HCT116 (cell line): ENCODE results near the gene UGT1A9. TPM values are rescaled to one million over a fixed set of nuclear protein-coding genes. Genes with fewer than 3 reads are reported as not detected.
"Not testable (repeated sequence)": the region's sequence is repeated elsewhere in the genome, so short reads cannot be mapped to it uniquely, and the experiment has no call there.

Experiments
- ATAC-seq: fragments of 200-7000 bp; cut with Tn5 transposase; 2 replicates; pipeline ENCODE4 v1.9.1; 2020; ENCODE audit warnings: mild to moderate bottlenecking, moderate library complexity
- BruUV-seq: library from RNA; stranded (reverse); fragments of 400-500 nt; replicated peaks from 2 replicates; lab custom pipeline; 2021; lab: Mats Ljungman, UMichigan
- CTCF ChIA-PET: fragments of 300-600 bp; sonication (Branson Sonifier 250); formaldehyde crosslinking; loops from one replicate; lab custom pipeline; 2021; ENCODE audit warnings: antibody characterized with exemption; lab: Charles Lee
- POLR2A ChIA-PET: fragments of 300-600, 350-600 bp; sonication (Branson Sonifier 250); formaldehyde crosslinking; loops from one replicate; lab custom pipeline; 2021; ENCODE audit warnings: antibody characterized with exemption; lab: Charles Lee
- RAD21 ChIA-PET, 2 experiments: fragments of 300-600 bp; sonication (Branson Sonifier 250); formaldehyde crosslinking; loops; one replicate each; lab custom pipeline; 2023; ENCODE audit warnings: low total read pairs in 2 of 2; ENCODE audit not compliant: uncharacterized antibody in 2 of 2, unreplicated experiment in 2 of 2, low non-redundant PET in 1 of 2; lab: Charles Lee
- DNase-seq: peaks from one replicate; pipeline ENCODE4 v3.0.0-alpha.2; 2010; ENCODE audit warnings: low read depth, low spot score
- H2AFZ ChIP-seq: fragments of 200-600 bp; shearing (Covaris generic), sonication (generic); 2 replicates; pipeline ENCODE4 v1.6.1; 2017; ENCODE audit warnings: low read depth, mixed run types, mixed read lengths, antibody characterized with exemption, low read length; ENCODE audit not compliant: poor library complexity, severe bottlenecking
- H3K27ac ChIP-seq: 2 replicates; pipeline ENCODE4 v1.5.1; 2012; ENCODE audit warnings: low read depth, low read length
- H3K27me3 ChIP-seq: fragments of 200-600 bp; sonication (generic); 2 replicates; pipeline ENCODE4 v1.6.1; 2016; ENCODE audit warnings: mixed run types, low read length, mixed read lengths; ENCODE audit not compliant: insufficient read depth
- H3K36me3 ChIP-seq, 2 experiments: fragments of 200-500 bp in 1 of 2; fragments of 200-600 bp in 1 of 2; sonication (Bioruptor generic) in 1 of 2; sonication (generic) in 1 of 2; 2 replicates each; pipeline versions ENCODE4 v1.5.1 to v1.6.1; 2014 to 2016; ENCODE audit warnings: low read length in 2 of 2, inconsistent platforms in 1 of 2, mixed read lengths in 1 of 2, mixed run types in 1 of 2; ENCODE audit not compliant: insufficient read depth in 2 of 2, control insufficient read depth in 1 of 2
- H3K4me1 ChIP-seq, 2 experiments: fragments of 200-600 bp in 1 of 2; sonication (generic) in 1 of 2; 2 replicates each; pipeline versions ENCODE4 v1.5.1 to v1.6.1; 2012 to 2017; ENCODE audit warnings: low read length in 2 of 2, inconsistent platforms in 1 of 2, mild to moderate bottlenecking in 1 of 2, mixed read lengths in 1 of 2, mixed run types in 1 of 2, moderate library complexity in 1 of 2; ENCODE audit not compliant: insufficient read depth in 2 of 2, control insufficient read depth in 1 of 2
- H3K4me2 ChIP-seq: fragments of 200-600 bp; sonication (generic); 2 replicates; pipeline ENCODE4 v1.6.1; 2017; ENCODE audit warnings: mixed run types, low read length, mixed read lengths
- H3K4me3 ChIP-seq, 2 experiments: fragments of 200-600 bp in 1 of 2; sonication (generic) in 1 of 2; replicated peaks in 1 of 2; 2 replicates each; pipeline ENCODE4 v1.5.1; 2011 to 2016; ENCODE audit warnings: low read length in 2 of 2, control low read depth in 1 of 2, low read depth in 1 of 2, mild to moderate bottlenecking in 1 of 2, mixed read lengths in 1 of 2, mixed run types in 1 of 2
- H3K79me2 ChIP-seq: fragments of 200-600 bp; sonication (generic); 2 replicates; pipeline ENCODE4 v1.6.1; 2017; ENCODE audit warnings: mild to moderate bottlenecking, mixed run types, low read length, moderate library complexity, mixed read lengths; ENCODE audit not compliant: insufficient read depth
- H3K9ac ChIP-seq: fragments of 200-600 bp; sonication (generic); 2 replicates; pipeline ENCODE4 v1.6.1; 2016; ENCODE audit warnings: low read length, mixed read lengths
- H3K9me2 ChIP-seq: fragments of 200-600 bp; sonication (generic), shearing (Covaris generic); 2 replicates; pipeline ENCODE4 v1.6.1; 2017; ENCODE audit warnings: mixed run types, mild to moderate bottlenecking, moderate library complexity; ENCODE audit not compliant: insufficient read depth
- H3K9me3 ChIP-seq, 2 experiments: fragments of 200-500 bp in 1 of 2; fragments of 200-600 bp in 1 of 2; sonication (Bioruptor generic) in 1 of 2; sonication (generic) in 1 of 2; 2 replicates each; pipeline ENCODE4 v1.6.1; 2014 to 2017; ENCODE audit warnings: low read length in 2 of 2, mixed read lengths in 2 of 2, inconsistent platforms in 1 of 2, low read depth in 1 of 2, mild to moderate bottlenecking in 1 of 2, mixed run types in 1 of 2, moderate library complexity in 1 of 2; ENCODE audit not compliant: control insufficient read depth in 1 of 2, insufficient read depth in 1 of 2
- H4K20me1 ChIP-seq: fragments of 200-600 bp; sonication (generic), shearing (Covaris generic); 2 replicates; pipeline ENCODE4 v1.6.1; 2017; ENCODE audit warnings: mixed run types, mild to moderate bottlenecking, moderate library complexity; ENCODE audit not compliant: insufficient read depth
- CBX3 ChIP-seq: IDR thresholded peaks from 2 replicates; pipeline ENCODE4 v1.6.1; 2012; ENCODE audit warnings: low read depth
- CEBPB ChIP-seq: IDR thresholded peaks from 2 replicates; pipeline ENCODE4 v1.6.1; 2012; ENCODE audit warnings: low read depth
- EGR1 ChIP-seq: IDR thresholded peaks from 2 replicates; pipeline ENCODE4 v1.6.1; 2012; ENCODE audit warnings: low read depth
- EZH2 ChIP-seq: fragments of 200-600 bp; sonication (generic); IDR thresholded peaks from 2 replicates; pipeline ENCODE4 v1.6.1; 2017; ENCODE audit warnings: antibody characterized with exemption, mixed run types
- MAX ChIP-seq: IDR thresholded peaks from 2 replicates; pipeline ENCODE4 v1.6.1; 2012
- RAD21 ChIP-seq: IDR thresholded peaks from 2 replicates; pipeline ENCODE4 v1.6.1; 2012; ENCODE audit warnings: low read depth, mild to moderate bottlenecking
- SIN3A ChIP-seq: IDR thresholded peaks from 2 replicates; pipeline ENCODE4 v1.6.1; 2012; ENCODE audit warnings: low read depth
- SRF ChIP-seq: IDR thresholded peaks from 2 replicates; pipeline ENCODE4 v1.6.1; 2012; ENCODE audit warnings: low read depth
- ZBTB33 ChIP-seq: IDR thresholded peaks from 2 replicates; pipeline ENCODE4 v1.6.1; 2011; ENCODE audit warnings: mild to moderate bottlenecking, low read length, moderate library complexity; ENCODE audit not compliant: insufficient replicate concordance; ENCODE audit errors: extremely low read depth
- ZFX ChIP-seq: fragments of 450-650 bp; IDR thresholded peaks from 2 replicates; pipeline ENCODE4 v1.6.1; 2017
- ZNF274 ChIP-seq: fragments of 200-500 bp; sonication (Bioruptor generic); IDR thresholded peaks from 2 replicates; pipeline ENCODE4 v1.6.1; 2014; ENCODE audit warnings: mild to moderate bottlenecking, low read depth, low read length, inconsistent platforms
- intact Hi-C: fragments of 100-400 bp; cut with micrococcal nuclease; formaldehyde crosslinking; loops from 2 replicates; pipeline ENCODE4 v1.10.0; 2022
- total RNA-seq: library from RNA; stranded (reverse); gene quantifications from one replicate; pipeline ENCODE4 v1.2.1, GENCODE V29; 2021; ENCODE audit not compliant: unreplicated experiment
- TF ChIP-seq, protein P1 (sequence below), 3 experiments: fragments of 200-600 bp in 1 of 3; sonication (generic) in 1 of 3; IDR thresholded peaks in 2 of 3; conservative IDR thresholded peaks in 1 of 3; 2 replicates each; pipeline ENCODE4 v1.5.1; 2012 to 2017; ENCODE audit warnings: low read depth in 2 of 3, low read length in 2 of 3, antibody characterized with exemption in 1 of 3, borderline replicate concordance in 1 of 3, control low read depth in 1 of 3, mild to moderate bottlenecking in 1 of 3, mixed read lengths in 1 of 3, mixed run types in 1 of 3, moderate library complexity in 1 of 3; ENCODE audit not compliant: insufficient read depth in 1 of 3
- TF ChIP-seq, protein P2 (sequence below): IDR thresholded peaks from 2 replicates; pipeline ENCODE4 v1.6.1; 2012; ENCODE audit warnings: low read depth
- TF ChIP-seq, protein P3 (sequence below): IDR thresholded peaks from 2 replicates; pipeline ENCODE4 v1.6.1; 2012

The UGT1A9 gene
- total RNA-seq, 1 experiment from 2014 or later, result not detected

DNA sequence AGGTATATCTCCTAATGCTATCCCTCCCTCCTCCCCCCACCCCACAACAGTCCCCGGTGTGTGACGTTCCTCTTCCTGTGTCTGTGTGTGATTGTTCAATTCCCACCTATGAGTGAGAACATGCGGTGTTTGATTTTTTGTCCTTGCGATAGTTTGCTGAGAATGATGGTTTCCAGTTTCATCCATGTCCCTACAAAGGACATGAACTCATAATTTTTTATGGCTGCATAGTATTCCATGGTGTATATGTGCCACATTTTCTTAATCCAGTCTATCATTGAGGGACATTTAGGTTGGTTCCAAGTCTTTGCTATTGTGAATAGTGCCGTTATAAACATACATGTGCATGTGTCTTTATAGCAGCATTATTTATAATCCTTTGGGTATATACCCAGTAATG lies 29.1 kb downstream of the UGT1A9 start:
- H3K4me2 ChIP-seq, H3K36me3 ChIP-seq, H3K79me2 ChIP-seq, DNase-seq, ATAC-seq, H3K27me3 ChIP-seq, H3K4me3 ChIP-seq, BruUV-seq, H3K27ac ChIP-seq, POLR2A ChIA-PET, RAD21 ChIA-PET, H2AFZ ChIP-seq, H3K9ac ChIP-seq, H4K20me1 ChIP-seq, CTCF ChIA-PET, intact Hi-C loops, H3K4me1 ChIP-seq, H3K9me3 ChIP-seq, H3K9me2 ChIP-seq: not testable (repeated sequence)

DNA sequence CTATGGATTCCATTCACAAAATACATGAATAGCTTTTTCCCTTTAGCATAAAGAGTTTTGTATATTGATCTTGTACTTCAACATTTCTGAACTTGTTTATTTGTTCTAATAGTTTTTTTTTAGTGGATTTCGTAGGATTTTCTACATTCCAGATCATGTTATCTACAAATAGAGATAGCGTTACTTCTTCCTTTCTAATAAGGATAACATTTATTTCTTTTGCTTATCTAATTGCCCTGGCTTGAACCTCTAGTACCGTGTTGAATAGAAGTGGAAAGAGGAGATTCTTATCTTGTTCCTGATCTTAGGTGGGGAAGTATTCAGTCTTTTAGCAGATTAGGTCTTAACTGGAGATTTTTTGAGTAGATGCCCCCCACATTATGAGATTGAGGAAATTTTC lies 30.5 kb downstream of the UGT1A9 start:
- CTCF ChIA-PET, result no interaction called here
- intact Hi-C loops, result no loop called here
- RAD21 ChIA-PET, result no interaction called here
- DNase-seq (no peak), ATAC-seq (no peak)
- H4K20me1 ChIP-seq, result no peaks in the 10 kb centered on the region
- no peaks in the 10 kb centered on the region for H3K9me2 ChIP-seq
- POLR2A ChIA-PET, result no interaction called here
- no peaks in the 10 kb centered on the region for H3K79me2 ChIP-seq
- no TSS peak for BruUV-seq
- no peak overlapping the region for H2AFZ ChIP-seq
- H3K36me3 ChIP-seq, result no peaks in the 10 kb centered on the region
- H3K4me2 ChIP-seq, result no peak overlapping the region
- no peaks in the 10 kb centered on the region for H3K9me3 ChIP-seq
- H3K27me3 ChIP-seq, result no peaks in the 10 kb centered on the region
- no peaks in the 10 kb centered on the region for H3K4me1 ChIP-seq
- no peak overlapping the region for H3K9ac ChIP-seq
- no peak overlapping the region for H3K4me3 ChIP-seq
- H3K27ac ChIP-seq, result no peak overlapping the region
- TF ChIP-seq EZH2, result no peak
- TF ChIP-seq, protein P1, sequence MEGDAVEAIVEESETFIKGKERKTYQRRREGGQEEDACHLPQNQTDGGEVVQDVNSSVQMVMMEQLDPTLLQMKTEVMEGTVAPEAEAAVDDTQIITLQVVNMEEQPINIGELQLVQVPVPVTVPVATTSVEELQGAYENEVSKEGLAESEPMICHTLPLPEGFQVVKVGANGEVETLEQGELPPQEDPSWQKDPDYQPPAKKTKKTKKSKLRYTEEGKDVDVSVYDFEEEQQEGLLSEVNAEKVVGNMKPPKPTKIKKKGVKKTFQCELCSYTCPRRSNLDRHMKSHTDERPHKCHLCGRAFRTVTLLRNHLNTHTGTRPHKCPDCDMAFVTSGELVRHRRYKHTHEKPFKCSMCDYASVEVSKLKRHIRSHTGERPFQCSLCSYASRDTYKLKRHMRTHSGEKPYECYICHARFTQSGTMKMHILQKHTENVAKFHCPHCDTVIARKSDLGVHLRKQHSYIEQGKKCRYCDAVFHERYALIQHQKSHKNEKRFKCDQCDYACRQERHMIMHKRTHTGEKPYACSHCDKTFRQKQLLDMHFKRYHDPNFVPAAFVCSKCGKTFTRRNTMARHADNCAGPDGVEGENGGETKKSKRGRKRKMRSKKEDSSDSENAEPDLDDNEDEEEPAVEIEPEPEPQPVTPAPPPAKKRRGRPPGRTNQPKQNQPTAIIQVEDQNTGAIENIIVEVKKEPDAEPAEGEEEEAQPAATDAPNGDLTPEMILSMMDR (IDR thresholded peaks at IDR 0.05 in 2 of 3, conservative IDR thresholded peaks at IDR 0.05 in 1 of 3; ENCODE audit: borderline replicate concordance in 1 of 3, insufficient read depth in 1 of 3, low read depth in 2 of 3, low read length in 2 of 3), result no peak
- TF ChIP-seq SRF, result no peak
- no peak for TF ChIP-seq CBX3
- TF ChIP-seq, protein P2, sequence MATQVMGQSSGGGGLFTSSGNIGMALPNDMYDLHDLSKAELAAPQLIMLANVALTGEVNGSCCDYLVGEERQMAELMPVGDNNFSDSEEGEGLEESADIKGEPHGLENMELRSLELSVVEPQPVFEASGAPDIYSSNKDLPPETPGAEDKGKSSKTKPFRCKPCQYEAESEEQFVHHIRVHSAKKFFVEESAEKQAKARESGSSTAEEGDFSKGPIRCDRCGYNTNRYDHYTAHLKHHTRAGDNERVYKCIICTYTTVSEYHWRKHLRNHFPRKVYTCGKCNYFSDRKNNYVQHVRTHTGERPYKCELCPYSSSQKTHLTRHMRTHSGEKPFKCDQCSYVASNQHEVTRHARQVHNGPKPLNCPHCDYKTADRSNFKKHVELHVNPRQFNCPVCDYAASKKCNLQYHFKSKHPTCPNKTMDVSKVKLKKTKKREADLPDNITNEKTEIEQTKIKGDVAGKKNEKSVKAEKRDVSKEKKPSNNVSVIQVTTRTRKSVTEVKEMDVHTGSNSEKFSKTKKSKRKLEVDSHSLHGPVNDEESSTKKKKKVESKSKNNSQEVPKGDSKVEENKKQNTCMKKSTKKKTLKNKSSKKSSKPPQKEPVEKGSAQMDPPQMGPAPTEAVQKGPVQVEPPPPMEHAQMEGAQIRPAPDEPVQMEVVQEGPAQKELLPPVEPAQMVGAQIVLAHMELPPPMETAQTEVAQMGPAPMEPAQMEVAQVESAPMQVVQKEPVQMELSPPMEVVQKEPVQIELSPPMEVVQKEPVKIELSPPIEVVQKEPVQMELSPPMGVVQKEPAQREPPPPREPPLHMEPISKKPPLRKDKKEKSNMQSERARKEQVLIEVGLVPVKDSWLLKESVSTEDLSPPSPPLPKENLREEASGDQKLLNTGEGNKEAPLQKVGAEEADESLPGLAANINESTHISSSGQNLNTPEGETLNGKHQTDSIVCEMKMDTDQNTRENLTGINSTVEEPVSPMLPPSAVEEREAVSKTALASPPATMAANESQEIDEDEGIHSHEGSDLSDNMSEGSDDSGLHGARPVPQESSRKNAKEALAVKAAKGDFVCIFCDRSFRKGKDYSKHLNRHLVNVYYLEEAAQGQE, result no peak
- TF ChIP-seq EGR1, result no peak
- no peak for TF ChIP-seq ZFX
- TF ChIP-seq RAD21, result no peak
- TF ChIP-seq, protein P3, sequence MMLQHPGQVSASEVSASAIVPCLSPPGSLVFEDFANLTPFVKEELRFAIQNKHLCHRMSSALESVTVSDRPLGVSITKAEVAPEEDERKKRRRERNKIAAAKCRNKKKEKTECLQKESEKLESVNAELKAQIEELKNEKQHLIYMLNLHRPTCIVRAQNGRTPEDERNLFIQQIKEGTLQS, result no peak
- no peak for TF ChIP-seq MAX
- no peak for TF ChIP-seq ZNF274
- TF ChIP-seq ZBTB33, result no peak
- TF ChIP-seq CEBPB, result no peak
- no peak for TF ChIP-seq SIN3A
